GM23338 (cell line): ENCODE measurements around the gene SNAP47.

Experiments used
- CREB1 ChIP-seq: fragments of 250-450 bp; sonication (Bioruptor Pico); IDR thresholded peaks from 2 replicates; pipeline ENCODE4 v1.5.0; 2020; ENCODE audit warnings: low read depth, mild to moderate bottlenecking, moderate library complexity
- CTCF ChIP-seq, 2 experiments: fragments of 200-600 bp in 1 of 2; sonication (generic) in 1 of 2; conservative IDR thresholded peaks; 2 replicates each; pipeline versions ENCODE4 v1.5.1 to v1.6.1; 2016 to 2017; ENCODE audit warnings: antibody characterized with exemption in 2 of 2, low read depth in 2 of 2, mild to moderate bottlenecking in 2 of 2, moderate library complexity in 1 of 2
- ETS1 ChIP-seq: IDR thresholded peaks from 2 replicates; pipeline ENCODE4 v1.6.1; 2016; ENCODE audit warnings: antibody characterized with exemption
- EZH2 ChIP-seq: fragments of 200-600 bp; sonication (generic); IDR thresholded peaks from one replicate; pipeline ENCODE4 v1.8.0; 2017; ENCODE audit warnings: antibody characterized with exemption, mild to moderate bottlenecking, low read depth; ENCODE audit not compliant: unreplicated experiment
- EZH2phosphoT487 ChIP-seq: fragments of 200-600 bp; sonication (generic); IDR thresholded peaks from one replicate; pipeline ENCODE4 v1.8.1; 2018; ENCODE audit warnings: antibody characterized with exemption; ENCODE audit not compliant: unreplicated experiment
- JUNB ChIP-seq: IDR thresholded peaks from one replicate; pipeline ENCODE4 v1.6.1; 2016; ENCODE audit warnings: antibody characterized with exemption; ENCODE audit not compliant: unreplicated experiment
- POLR2AphosphoS5 ChIP-seq: IDR thresholded peaks from 2 replicates; pipeline ENCODE4 v1.6.1; 2016; ENCODE audit warnings: antibody characterized with exemption, low read depth
- REST ChIP-seq: IDR thresholded peaks from one replicate; pipeline ENCODE4 v1.6.1; 2018; ENCODE audit warnings: antibody characterized with exemption; ENCODE audit not compliant: unreplicated experiment

- TF ChIP-seq CTCF (conservative IDR thresholded peaks at IDR 0.05; ENCODE audit: low read depth in 2 of 2) = no peak
- no peak for TF ChIP-seq POLR2AphosphoS5
- TF ChIP-seq EZH2phosphoT487 = no peak
- no peak for TF ChIP-seq EZH2
- no peak for TF ChIP-seq ETS1
- no peak for TF ChIP-seq JUNB
- TF ChIP-seq CREB1 (CRISPR knock-in tag) = no peak
- TF ChIP-seq REST = no peak
Measured at GRCh38 chr1:227779021-227779441, 43.8 kb downstream of the SNAP47 start.
